GM20431 (cell line): ENCODE results near the gene ATG2B.
"Not testable (repeated sequence)": the region's sequence is repeated elsewhere in the genome, so short reads cannot be mapped to it uniquely, and the experiment has no call there.

Source experiments
- in situ Hi-C: fragments of 300-500 bp; cut with MseI, MboI; formaldehyde crosslinking; loops from one replicate; pipeline ENCODE4 v1.15.0; 2020; ENCODE audit warnings: low sequenced_read_pairs; ENCODE audit not compliant: unreplicated experiment

The ATG2B gene

DNA sequence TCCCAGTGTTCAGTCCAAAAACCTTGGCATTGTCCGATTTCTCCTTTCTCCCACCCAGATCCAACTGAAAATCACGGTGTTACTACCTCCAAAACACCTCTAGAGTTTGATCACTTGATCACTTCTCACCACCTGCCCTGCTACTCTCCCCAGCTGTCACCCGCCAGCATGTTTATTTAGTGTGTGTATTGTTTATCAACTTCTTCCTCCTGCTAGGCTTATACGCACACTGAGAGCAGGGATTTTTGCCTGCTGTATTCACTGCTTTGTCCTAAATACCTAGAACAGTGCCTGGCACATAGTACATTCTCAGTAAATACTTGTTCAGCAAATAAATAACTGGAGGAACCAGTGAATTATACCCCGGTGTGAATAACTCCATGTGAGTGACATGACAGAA is 102.1 kb downstream of the ATG2B start:
- in situ Hi-C loops = loop anchor here (10.0 kb wide), 1 partner anchor 156 kb away; no protein-coding TSS in a partner anchor

DNA sequence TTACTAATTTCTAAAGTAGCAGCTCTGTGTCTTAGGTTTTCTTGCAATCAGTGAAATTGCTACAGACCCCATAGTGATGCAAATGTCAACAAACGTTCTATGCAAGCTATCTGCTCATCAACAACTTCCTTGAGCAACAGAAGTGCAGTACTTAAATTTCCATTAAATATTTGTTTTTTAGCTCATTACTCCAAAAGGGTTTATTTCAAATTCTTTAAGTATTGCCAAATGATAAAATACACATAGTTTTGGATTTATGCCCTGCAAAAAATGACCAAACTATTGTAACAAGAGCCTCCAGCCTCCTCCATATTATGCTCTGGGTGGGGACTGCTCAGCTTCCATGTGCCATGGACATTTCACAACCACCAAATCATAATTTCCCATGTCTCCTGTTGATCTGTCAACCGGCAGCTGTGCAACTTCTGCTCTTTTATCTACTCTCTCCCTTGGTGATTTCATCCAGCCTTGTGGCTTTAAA is 102.8 kb downstream of the ATG2B start:
- in situ Hi-C loops = loop anchor here (10.0 kb wide), 1 partner anchor 156 kb away; no protein-coding TSS in a partner anchor

DNA sequence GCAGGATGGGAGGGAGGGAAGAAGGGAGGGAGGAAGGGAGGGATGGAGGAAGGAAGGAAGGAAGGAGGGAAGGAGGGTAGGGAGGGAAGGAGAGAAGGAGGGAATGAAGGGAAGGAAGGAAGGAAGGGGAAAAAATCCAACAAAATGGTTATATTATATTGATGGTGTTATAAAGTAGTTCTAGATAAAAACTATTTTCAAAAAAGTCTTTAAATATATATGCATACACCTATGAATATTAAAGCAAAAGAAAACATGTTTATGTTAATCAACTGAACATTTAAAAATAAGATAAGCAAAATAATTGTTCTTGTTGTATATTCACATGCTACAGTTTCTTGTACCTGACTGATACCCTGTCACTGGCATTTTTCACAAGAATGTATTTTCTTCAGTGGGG is 105.2 kb downstream of the ATG2B start:
- in situ Hi-C loops = no loop called here

DNA sequence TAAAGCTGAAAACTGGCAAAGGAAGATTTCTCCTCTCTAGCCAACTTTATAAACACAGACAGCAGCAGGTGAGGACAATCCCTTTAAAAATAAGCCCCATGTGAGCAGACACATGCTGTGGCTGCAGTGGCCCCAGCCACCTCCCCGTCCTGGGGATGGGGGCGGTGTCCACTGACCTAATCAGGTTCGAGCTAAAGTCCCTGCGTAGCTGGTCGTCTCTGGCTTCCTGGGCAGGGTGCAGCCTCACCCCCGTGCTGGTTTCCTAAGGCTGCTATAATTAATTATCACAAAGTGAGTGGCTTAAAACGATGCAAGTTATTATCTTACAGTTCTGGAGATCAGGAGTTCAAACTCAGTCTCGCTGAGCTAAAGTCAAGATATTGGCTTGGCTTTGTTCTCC is 106.1 kb downstream of the ATG2B start:
- in situ Hi-C loops = no loop called here

DNA sequence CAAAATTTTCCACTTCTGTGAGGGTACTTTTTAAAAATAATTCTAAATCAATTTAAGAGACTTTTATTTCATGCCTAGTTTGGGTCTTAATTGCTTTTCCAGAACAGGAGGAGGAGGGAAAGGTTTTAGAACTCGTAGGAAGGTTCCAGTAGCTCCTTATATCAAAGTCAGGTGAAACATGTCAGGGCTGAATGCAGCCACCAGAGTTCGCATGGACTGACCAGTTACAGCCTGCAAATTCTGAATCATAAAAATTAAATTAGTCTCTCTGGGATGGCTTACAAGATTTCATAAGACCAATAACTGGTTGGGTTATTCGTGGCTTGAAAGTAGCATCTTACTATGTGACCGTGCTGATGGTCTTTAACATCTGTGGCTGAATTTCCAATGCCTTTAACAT is 106.7 kb downstream of the ATG2B start:
- in situ Hi-C loops = no loop called here

DNA sequence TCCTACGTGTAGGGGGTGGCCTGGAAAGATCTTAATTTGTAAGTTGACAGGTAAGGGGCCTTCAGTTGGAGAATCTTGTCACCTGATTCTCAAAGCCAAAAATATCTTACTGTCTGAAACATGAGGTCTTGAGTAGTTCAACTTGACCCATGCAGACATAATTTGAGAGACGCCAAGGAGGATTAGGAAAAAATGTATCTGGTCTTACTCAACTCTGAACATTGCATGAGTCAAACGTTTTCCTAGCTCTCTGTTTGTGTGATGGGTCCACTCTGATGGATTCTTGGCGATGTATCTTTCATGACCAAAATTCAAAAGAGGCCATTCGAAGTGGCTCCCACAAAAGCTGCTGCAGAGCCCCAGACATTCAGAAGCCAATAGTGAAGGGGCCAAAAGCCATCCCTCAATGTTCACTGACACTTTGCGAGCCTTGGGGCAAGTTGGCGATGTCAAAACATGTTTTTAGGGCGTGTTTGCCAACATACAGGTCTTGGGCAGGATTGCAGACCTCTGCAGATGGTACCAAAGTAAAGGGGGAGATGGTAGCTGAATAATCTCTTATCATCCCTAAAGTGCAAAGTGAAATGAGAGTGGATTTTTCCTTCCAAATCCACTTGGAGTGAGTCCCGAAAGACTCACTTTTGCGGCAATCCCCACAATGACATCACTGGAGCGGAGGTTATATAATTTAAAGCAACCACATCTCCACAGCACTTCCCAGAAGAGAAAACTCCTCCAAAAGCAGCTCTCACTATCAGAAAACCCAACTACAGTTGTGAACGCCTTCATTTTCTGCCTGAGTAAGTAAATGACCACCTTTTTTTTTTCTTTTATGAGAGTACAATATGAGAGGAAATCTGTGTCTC is 107.4 kb downstream of the ATG2B start, which contains the start of gene BDKRB1:
Gene BDKRB1, plus strand, starts transcription at position 710 of the 866 bp plus-strand sequence. CDS start 7,473 bp downstream, outside the sequence.
- in situ Hi-C loops = no loop called here

GRCh38 chr14:96254687-96255086 is 108.5 kb downstream of the ATG2B start:
- in situ Hi-C loops = no loop called here

- in situ Hi-C loops = no loop called here
These were observed 110.1 kb downstream of the ATG2B start for GRCh38 chr14:96252999-96253539.

GRCh38 chr14:96252323-96252998 is 110.7 kb downstream of the ATG2B start:
- in situ Hi-C loops = no loop called here

GRCh38 chr14:96251656-96252155 is 111.4 kb downstream of the ATG2B start:
- in situ Hi-C loops = no loop called here

GRCh38 chr14:96250485-96250884 is 112.7 kb downstream of the ATG2B start:
- in situ Hi-C loops = no loop called here

DNA sequence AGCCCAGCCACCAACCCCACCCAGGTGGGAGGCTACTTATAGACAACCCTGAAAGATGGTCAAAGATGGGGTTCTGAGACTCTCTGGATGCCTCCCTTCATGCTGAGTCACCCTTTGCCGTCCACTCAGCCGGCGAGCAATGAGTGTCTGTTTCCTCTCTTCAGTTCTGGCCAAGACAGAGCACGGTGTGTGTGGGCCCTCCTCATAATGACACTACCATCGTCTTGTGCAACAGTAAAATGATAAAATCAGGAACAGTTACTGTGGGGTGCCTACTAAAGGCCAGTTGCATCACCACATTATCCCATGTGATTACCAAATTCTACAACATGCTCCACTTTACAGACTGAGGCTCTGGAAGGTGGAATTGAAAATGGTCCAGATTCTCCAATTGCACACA is 114.1 kb downstream of the ATG2B start:
- in situ Hi-C loops = no loop called here

- in situ Hi-C loops = no loop called here
These were observed 116.1 kb downstream of the ATG2B start for GRCh38 chr14:96247031-96247430.

GRCh38 chr14:96246539-96246847 is 116.6 kb downstream of the ATG2B start:
- in situ Hi-C loops = no loop called here

DNA sequence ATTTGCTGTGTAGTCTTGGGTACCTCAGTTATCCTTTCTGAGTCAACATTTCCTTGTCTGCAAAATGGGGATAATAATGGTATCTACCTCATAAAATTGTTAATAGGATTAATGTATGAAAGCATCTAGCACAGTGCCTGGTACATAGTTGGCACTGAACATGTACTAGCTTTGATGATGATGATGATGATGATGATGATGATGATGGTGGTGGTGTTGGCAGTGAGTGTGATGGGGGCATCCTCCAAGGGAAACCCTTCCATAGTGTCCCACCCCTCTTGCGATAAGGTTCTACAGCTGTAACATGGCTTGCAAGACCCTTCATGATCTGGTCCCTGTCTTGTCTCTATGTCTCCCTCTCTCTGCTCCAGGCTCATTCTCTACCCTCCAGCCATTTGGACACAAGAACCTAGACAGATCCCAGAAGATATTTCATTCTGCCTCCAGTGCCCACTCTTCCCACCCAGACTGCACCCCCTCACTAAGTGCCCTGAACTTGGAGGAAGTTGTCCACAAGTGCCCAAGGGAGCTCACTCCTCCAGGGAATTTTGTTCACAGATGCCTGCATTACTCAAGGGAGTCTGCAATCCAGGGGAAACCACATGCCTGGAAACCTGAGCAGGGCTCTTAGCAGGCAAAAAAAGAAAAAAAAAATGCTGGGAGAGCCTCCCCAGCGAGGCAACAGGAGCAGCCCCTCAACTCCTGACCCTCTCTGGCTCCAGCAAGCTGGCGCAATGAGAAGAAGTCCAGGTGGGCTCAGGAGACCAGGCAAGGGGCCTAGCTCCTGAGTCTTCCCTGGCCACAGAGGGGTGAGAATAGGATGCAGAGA is 117.2 kb downstream of the ATG2B start:
- in situ Hi-C loops = no loop called here

- in situ Hi-C loops = not testable (repeated sequence)
These were observed 118.1 kb downstream of the ATG2B start for GRCh38 chr14:96245074-96245473.

DNA sequence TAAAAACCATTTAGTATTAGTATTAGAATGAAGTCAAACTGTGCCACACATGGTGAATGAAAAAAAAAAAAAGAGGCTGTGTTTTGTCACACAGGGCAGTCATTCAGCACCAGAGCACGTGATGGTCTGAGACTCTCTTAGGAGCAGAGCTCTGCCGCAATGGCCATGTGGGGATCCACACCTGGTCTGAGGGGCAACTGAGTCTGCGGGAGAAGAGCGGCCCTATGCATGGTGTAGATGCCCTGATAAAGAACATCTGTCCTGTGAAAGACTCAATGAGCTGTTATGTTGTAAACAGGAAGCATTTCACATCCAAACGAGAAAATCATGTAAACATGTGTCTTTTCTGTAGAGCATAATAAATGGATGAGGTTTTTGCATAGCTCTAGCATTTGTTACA is 119.4 kb downstream of the ATG2B start:
- in situ Hi-C loops = no loop called here

DNA sequence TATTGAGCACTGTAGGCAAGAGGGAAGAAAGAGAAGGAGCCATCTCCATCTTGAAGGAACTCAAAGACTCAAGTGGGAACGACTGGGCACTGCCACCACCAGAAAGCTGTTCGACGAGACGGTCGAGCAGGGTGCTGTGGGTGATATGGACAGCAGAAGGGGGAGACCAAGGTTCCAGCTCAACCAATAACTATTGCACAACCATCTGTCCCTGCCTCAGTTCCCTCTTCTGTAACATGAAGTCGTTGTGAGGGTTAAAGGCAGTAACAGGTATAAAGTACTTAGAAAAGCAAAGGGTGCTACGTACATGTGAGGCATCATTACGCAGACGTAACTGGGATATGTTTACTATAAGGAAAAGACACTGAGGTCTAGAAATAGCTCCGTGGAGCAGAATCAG is 121.0 kb downstream of the ATG2B start:
- in situ Hi-C loops = no loop called here

- in situ Hi-C loops = no loop called here
These were observed 122.5 kb downstream of the ATG2B start for GRCh38 chr14:96240641-96241040.

- in situ Hi-C loops = no loop called here
These were observed 123.4 kb downstream of the ATG2B start for GRCh38 chr14:96239711-96240141.
